Neural cell (in vitro differentiated cells): ENCODE data around the gene CNPPD1. TPM values are rescaled to one million over a fixed set of nuclear protein-coding genes. Genes with fewer than 3 reads are reported as not detected.

Experiments
- H2AFZ ChIP-seq: fragments of 200-600, 300-800 bp; sonication (generic), shearing (Covaris generic); 2 replicates; pipeline ENCODE4 v1.6.0; 2014; ENCODE audit warnings: low read depth, mild to moderate bottlenecking, antibody characterized with exemption, low read length, moderate library complexity
- H3F3A ChIP-seq: fragments of 200-600 bp; shearing (Covaris generic); 2 replicates; pipeline ENCODE4 v1.6.1; 2016; ENCODE audit warnings: mild to moderate bottlenecking, moderate library complexity, mixed read lengths, antibody characterized with exemption, low read length; ENCODE audit not compliant: insufficient read depth, poor library complexity, severe bottlenecking
- H3K27ac ChIP-seq: fragments of 200-600, 300-800 bp; sonication (generic), shearing (Covaris generic); 2 replicates; pipeline ENCODE4 v1.5.1; 2014; ENCODE audit warnings: mild to moderate bottlenecking, low read length, moderate library complexity
- H3K27me3 ChIP-seq: fragments of 300-800, 200-600 bp; sonication (generic), shearing (Covaris generic); 2 replicates; pipeline ENCODE4 v1.6.0; 2014; ENCODE audit warnings: mild to moderate bottlenecking, low read depth, low read length, moderate library complexity; ENCODE audit not compliant: insufficient read depth
- H3K36me3 ChIP-seq: fragments of 300-800, 200-600 bp; sonication (generic), shearing (Covaris generic); 2 replicates; pipeline ENCODE4 v1.5.1; 2014; ENCODE audit warnings: mild to moderate bottlenecking, antibody characterized with exemption, low read length, moderate library complexity; ENCODE audit not compliant: insufficient read depth
- H3K4me2 ChIP-seq: fragments of 300-800, 200-600 bp; sonication (generic), shearing (Covaris generic); 2 replicates; pipeline ENCODE4 v1.6.0; 2014; ENCODE audit warnings: mild to moderate bottlenecking, low read length
- H3K4me3 ChIP-seq: fragments of 300-800, 200-600 bp; sonication (generic), shearing (Covaris generic); 2 replicates; pipeline ENCODE4 v1.5.1; 2014; ENCODE audit warnings: mild to moderate bottlenecking, low read length, moderate library complexity
- H3K79me2 ChIP-seq: fragments of 200-600 bp; shearing (Covaris generic); replicated peaks from 2 replicates; pipeline ENCODE4 v1.6.0; 2014; ENCODE audit warnings: mild to moderate bottlenecking, low read length, moderate library complexity; ENCODE audit not compliant: insufficient read depth
- H3K9ac ChIP-seq: fragments of 300-800, 200-600 bp; sonication (generic), shearing (Covaris generic); 2 replicates; pipeline ENCODE4 v1.6.1; 2016; ENCODE audit warnings: mild to moderate bottlenecking, low read length, mixed read lengths
- H3K9me2 ChIP-seq: fragments of 200-600 bp; shearing (Covaris generic); 2 replicates; pipeline ENCODE4 v1.6.1; 2016; ENCODE audit warnings: mild to moderate bottlenecking, low read length, mixed read lengths; ENCODE audit not compliant: insufficient read depth
- H3K9me3 ChIP-seq: fragments of 200-600, 300-800 bp; sonication (generic), shearing (Covaris generic); 2 replicates; pipeline ENCODE4 v1.6.1; 2016; ENCODE audit warnings: mild to moderate bottlenecking, mixed run types, low read length, moderate library complexity, mixed read lengths
- H4K20me1 ChIP-seq: fragments of 200-600 bp; shearing (Covaris generic); 2 replicates; pipeline ENCODE4 v1.6.1; 2016; ENCODE audit warnings: mild to moderate bottlenecking, mixed run types; ENCODE audit not compliant: insufficient read depth
- EP300 ChIP-seq: fragments of 450-650 bp; conservative IDR thresholded peaks from 2 replicates; pipeline ENCODE4 v1.6.1; 2014; ENCODE audit warnings: antibody characterized with exemption, mild to moderate bottlenecking, moderate library complexity; ENCODE audit not compliant: poor library complexity, severe bottlenecking
- EZH2 ChIP-seq: fragments of 200-600, 300-800 bp; shearing (Covaris generic), sonication (generic); IDR thresholded peaks from 2 replicates; pipeline ENCODE4 v1.6.1; 2014; ENCODE audit warnings: antibody characterized with exemption, low read length, borderline replicate concordance, mild to moderate bottlenecking; ENCODE audit not compliant: insufficient read depth, poor library complexity, severe bottlenecking
- MXI1 ChIP-seq: fragments of 450-650 bp; conservative IDR thresholded peaks from 2 replicates; pipeline ENCODE4 v1.6.1; 2014; ENCODE audit warnings: antibody characterized with exemption, mild to moderate bottlenecking; ENCODE audit not compliant: poor library complexity, severe bottlenecking
- POLR2AphosphoS5 ChIP-seq: IDR thresholded peaks from 2 replicates; pipeline ENCODE4 v1.6.1; 2012
- RAD21 ChIP-seq: fragments of 450-650 bp; conservative IDR thresholded peaks from 2 replicates; pipeline ENCODE4 v1.6.1; 2014; ENCODE audit warnings: antibody characterized with exemption, mild to moderate bottlenecking, moderate library complexity
- SMC3 ChIP-seq: fragments of 450-650 bp; conservative IDR thresholded peaks from 2 replicates; pipeline ENCODE4 v1.6.1; 2014; ENCODE audit warnings: antibody characterized with exemption, mild to moderate bottlenecking, moderate library complexity; ENCODE audit not compliant: poor library complexity
- TAF1 ChIP-seq: IDR thresholded peaks from 2 replicates; pipeline ENCODE4 v1.6.1; 2012; ENCODE audit warnings: low read depth
- polyA plus RNA-seq: library from polyadenylated mRNA; depleted of rRNA; stranded (reverse); fragments of >200 nt; gene quantifications from 2 replicates; pipeline ENCODE4 v1.2.3, GENCODE V29; 2014
- TF ChIP-seq, protein P1 (sequence below): fragments of 450-650 bp; IDR thresholded peaks from 2 replicates; pipeline ENCODE4 v1.5.1; 2014; ENCODE audit warnings: antibody characterized with exemption, mild to moderate bottlenecking, moderate library complexity; ENCODE audit not compliant: poor library complexity, severe bottlenecking
- TF ChIP-seq, protein P2 (sequence below): IDR thresholded peaks from 2 replicates; pipeline ENCODE4 v1.6.1; 2012; ENCODE audit warnings: borderline replicate concordance

Gene CNPPD1
- polyA plus RNA-seq, 1 donor from 2014 or later = 89.1 TPM

GRCh38 chr2:219223831-219224610, 47.3 kb upstream of the CNPPD1 start:
- H2AFZ ChIP-seq = no peak overlapping the region
- H3K9me3 ChIP-seq = no peaks in the 10 kb centered on the region
- no peak overlapping the region for H3K9ac ChIP-seq
- no peaks in the 10 kb centered on the region for H3K27me3 ChIP-seq
- no peaks in the 10 kb centered on the region for H3K9me2 ChIP-seq
- H3K4me2 ChIP-seq = no peak overlapping the region
- H3K4me3 ChIP-seq = no peak overlapping the region
- H3K27ac ChIP-seq = no peak overlapping the region
- peaks cover 11% of the 10 kb centered on the region for H3K79me2 ChIP-seq
- no peaks in the 10 kb centered on the region for H3K36me3 ChIP-seq
- no peak for TF ChIP-seq RAD21
- no peaks in the 10 kb centered on the region for H3F3A ChIP-seq
- no peaks in the 10 kb centered on the region for H4K20me1 ChIP-seq

GRCh38 chr2:219221957-219222518, 45.3 kb upstream of the CNPPD1 start:
- no peak overlapping the region for H3K4me3 ChIP-seq
- H3K79me2 ChIP-seq = no peaks in the 10 kb centered on the region
- H4K20me1 ChIP-seq = no peaks in the 10 kb centered on the region
- no peaks in the 10 kb centered on the region for H3K36me3 ChIP-seq
- H3K27ac ChIP-seq = no peak overlapping the region
- no peak overlapping the region for H3K9ac ChIP-seq
- H3F3A ChIP-seq = no peaks in the 10 kb centered on the region
- H3K27me3 ChIP-seq = no peaks in the 10 kb centered on the region
- no peak overlapping the region for H2AFZ ChIP-seq
- TF ChIP-seq EP300 (no peak), RAD21 (no peak), EZH2 (no peak), MXI1 (no peak), SMC3 (no peak), TAF1 (no peak), POLR2AphosphoS5 (no peak)
- TF ChIP-seq, protein P1, sequence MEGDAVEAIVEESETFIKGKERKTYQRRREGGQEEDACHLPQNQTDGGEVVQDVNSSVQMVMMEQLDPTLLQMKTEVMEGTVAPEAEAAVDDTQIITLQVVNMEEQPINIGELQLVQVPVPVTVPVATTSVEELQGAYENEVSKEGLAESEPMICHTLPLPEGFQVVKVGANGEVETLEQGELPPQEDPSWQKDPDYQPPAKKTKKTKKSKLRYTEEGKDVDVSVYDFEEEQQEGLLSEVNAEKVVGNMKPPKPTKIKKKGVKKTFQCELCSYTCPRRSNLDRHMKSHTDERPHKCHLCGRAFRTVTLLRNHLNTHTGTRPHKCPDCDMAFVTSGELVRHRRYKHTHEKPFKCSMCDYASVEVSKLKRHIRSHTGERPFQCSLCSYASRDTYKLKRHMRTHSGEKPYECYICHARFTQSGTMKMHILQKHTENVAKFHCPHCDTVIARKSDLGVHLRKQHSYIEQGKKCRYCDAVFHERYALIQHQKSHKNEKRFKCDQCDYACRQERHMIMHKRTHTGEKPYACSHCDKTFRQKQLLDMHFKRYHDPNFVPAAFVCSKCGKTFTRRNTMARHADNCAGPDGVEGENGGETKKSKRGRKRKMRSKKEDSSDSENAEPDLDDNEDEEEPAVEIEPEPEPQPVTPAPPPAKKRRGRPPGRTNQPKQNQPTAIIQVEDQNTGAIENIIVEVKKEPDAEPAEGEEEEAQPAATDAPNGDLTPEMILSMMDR = no peak
- TF ChIP-seq, protein P2, sequence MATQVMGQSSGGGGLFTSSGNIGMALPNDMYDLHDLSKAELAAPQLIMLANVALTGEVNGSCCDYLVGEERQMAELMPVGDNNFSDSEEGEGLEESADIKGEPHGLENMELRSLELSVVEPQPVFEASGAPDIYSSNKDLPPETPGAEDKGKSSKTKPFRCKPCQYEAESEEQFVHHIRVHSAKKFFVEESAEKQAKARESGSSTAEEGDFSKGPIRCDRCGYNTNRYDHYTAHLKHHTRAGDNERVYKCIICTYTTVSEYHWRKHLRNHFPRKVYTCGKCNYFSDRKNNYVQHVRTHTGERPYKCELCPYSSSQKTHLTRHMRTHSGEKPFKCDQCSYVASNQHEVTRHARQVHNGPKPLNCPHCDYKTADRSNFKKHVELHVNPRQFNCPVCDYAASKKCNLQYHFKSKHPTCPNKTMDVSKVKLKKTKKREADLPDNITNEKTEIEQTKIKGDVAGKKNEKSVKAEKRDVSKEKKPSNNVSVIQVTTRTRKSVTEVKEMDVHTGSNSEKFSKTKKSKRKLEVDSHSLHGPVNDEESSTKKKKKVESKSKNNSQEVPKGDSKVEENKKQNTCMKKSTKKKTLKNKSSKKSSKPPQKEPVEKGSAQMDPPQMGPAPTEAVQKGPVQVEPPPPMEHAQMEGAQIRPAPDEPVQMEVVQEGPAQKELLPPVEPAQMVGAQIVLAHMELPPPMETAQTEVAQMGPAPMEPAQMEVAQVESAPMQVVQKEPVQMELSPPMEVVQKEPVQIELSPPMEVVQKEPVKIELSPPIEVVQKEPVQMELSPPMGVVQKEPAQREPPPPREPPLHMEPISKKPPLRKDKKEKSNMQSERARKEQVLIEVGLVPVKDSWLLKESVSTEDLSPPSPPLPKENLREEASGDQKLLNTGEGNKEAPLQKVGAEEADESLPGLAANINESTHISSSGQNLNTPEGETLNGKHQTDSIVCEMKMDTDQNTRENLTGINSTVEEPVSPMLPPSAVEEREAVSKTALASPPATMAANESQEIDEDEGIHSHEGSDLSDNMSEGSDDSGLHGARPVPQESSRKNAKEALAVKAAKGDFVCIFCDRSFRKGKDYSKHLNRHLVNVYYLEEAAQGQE = no peak
- H3K9me3 ChIP-seq = no peaks in the 10 kb centered on the region
- no peak overlapping the region for H3K4me2 ChIP-seq
- no peaks in the 10 kb centered on the region for H3K9me2 ChIP-seq
